ENCODE results near the gene CALML3.

- TF ChIP-seq CTCF (IDR thresholded peaks at IDR 0.05) (no peak), POLR2A (IDR thresholded peaks at IDR 0.05) (no peak)
These were observed 20.4 kb upstream of the CALML3 start for GRCh38 chr10:5504146-5505072.
